Fibroblast of lung (primary cell): ENCODE results near the gene SESN2.

Experiments
- CTCF ChIP-seq, 2 donors: IDR thresholded peaks in 1 of 2; conservative IDR thresholded peaks in 1 of 2; 1 replicate in 1 of 2; 2 replicates in 1 of 2; pipeline ENCODE4 v1.5.1; 2011 to 2012; ENCODE audit warnings: low read length in 2 of 2, control low read depth in 1 of 2, inconsistent platforms in 1 of 2, low read depth in 1 of 2, mild to moderate bottlenecking in 1 of 2
- EZH2 ChIP-seq: IDR thresholded peaks from 2 replicates; pipeline ENCODE4 v1.5.1; 2012; ENCODE audit warnings: low read length, control low read depth, mild to moderate bottlenecking; ENCODE audit errors: missing control alignments

GRCh38 chr1:28229996-28230395 lies 29.3 kb upstream of the SESN2 start:
- no peak for TF ChIP-seq CTCF (conservative IDR thresholded peaks at IDR 0.05 in 1 of 2, IDR thresholded peaks at IDR 0.05 in 1 of 2; ENCODE audit: low read depth in 1 of 2, low read length in 2 of 2)
- no peak for TF ChIP-seq EZH2
